ENCODE measurements around the gene DLX4.

DLX4 gene

DNA sequence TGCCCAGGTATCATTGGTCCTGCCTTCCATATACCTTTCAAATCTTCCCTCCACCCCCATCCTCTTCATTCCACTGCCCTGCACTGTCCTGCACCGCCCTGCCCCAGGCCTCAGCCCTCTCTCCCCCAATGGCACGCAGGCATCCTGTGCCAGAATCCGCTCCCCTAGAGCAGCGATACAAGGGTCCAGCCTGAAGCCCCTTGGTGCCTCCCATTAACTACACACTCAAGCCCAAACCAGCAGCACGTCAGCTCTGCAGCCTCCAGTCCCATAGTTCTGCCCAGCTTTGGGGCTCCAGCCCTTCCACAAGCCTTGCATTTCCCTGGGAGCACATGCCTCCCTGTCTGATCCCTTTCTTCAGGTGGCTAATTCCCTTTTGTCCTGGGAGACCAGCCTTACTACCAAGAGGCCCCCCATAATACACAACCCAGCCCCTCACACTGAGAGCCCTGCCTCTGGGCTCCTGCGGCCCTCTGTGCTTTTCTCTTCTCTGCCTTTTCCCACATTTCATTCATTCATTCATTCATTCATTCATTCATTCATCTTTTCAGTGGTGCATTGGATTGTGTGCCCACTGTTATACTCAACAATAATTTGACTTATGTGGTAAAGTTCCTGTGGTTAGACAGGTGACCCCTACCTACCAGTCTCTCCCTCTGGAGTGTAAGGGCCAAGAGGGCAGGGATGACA, 52.8 kb downstream of the DLX4 start:
- DNase-seq: no peak

GRCh38 chr17:50022463-50023130, 53.6 kb downstream of the DLX4 start:
- no peak for DNase-seq

GRCh38 chr17:50023520-50023919, 54.5 kb downstream of the DLX4 start:
- DNase-seq: no peak

Data from femur (tissue), 1 donor.